Neural progenitor cell (in vitro differentiated cells): Measurements from ENCODE around the gene CAMKK1. TPM values are rescaled to one million over a fixed set of nuclear protein-coding genes. Genes with fewer than 3 reads are reported as not detected.

ENCODE experiments used
- DNase-seq: peaks from one replicate; pipeline ENCODE4 v3.0.0-alpha.2; 2016; ENCODE audit warnings: low spot score
- H2AFZ ChIP-seq: fragments of 200-600 bp; sonication (generic); replicated peaks from 2 replicates; pipeline ENCODE4 v1.6.1; 2016; ENCODE audit warnings: antibody characterized with exemption
- H3F3A ChIP-seq: fragments of 200-600 bp; sonication (generic); 2 replicates; pipeline ENCODE4 v1.6.1; 2016; ENCODE audit warnings: antibody characterized with exemption, low read depth
- H3K27ac ChIP-seq: fragments of 200-600 bp; sonication (generic); 2 replicates; pipeline ENCODE4 v1.5.1; 2016; ENCODE audit warnings: mild to moderate bottlenecking
- H3K27me3 ChIP-seq: fragments of 200-600 bp; sonication (generic); 2 replicates; pipeline ENCODE4 v1.6.1; 2016; ENCODE audit warnings: mild to moderate bottlenecking, moderate library complexity
- H3K36me3 ChIP-seq: fragments of 200-600 bp; sonication (generic); 2 replicates; pipeline ENCODE4 v1.5.1; 2016
- H3K4me1 ChIP-seq: fragments of 200-600 bp; sonication (generic); 2 replicates; pipeline ENCODE4 v1.6.1; 2016; ENCODE audit warnings: mixed run types
- H3K4me2 ChIP-seq: fragments of 200-600 bp; sonication (generic); 2 replicates; pipeline ENCODE4 v1.6.1; 2016
- H3K4me3 ChIP-seq: fragments of 200-600 bp; sonication (generic); 2 replicates; pipeline ENCODE4 v1.5.1; 2016
- H3K79me2 ChIP-seq: fragments of 200-600 bp; sonication (generic); 2 replicates; pipeline ENCODE4 v1.6.1; 2016; ENCODE audit warnings: low read depth
- H3K9ac ChIP-seq: fragments of 200-600 bp; sonication (generic); 2 replicates; pipeline ENCODE4 v1.6.1; 2016
- H3K9me3 ChIP-seq: fragments of 200-600 bp; sonication (generic); 2 replicates; pipeline ENCODE4 v1.5.1; 2016; ENCODE audit warnings: low read depth
- H4K20me1 ChIP-seq: fragments of 200-600 bp; sonication (generic); 2 replicates; pipeline ENCODE4 v1.6.1; 2016; ENCODE audit warnings: low read depth
- H3K27ac Mint-ChIP-seq: 3 replicates; pipeline ENCODE4 v1.8.0; 2021; ENCODE audit warnings: mixed read lengths
- H3K27me3 Mint-ChIP-seq: 2 replicates; pipeline ENCODE4 v1.8.0; 2022; ENCODE audit warnings: low read depth, mild to moderate bottlenecking, inconsistent platforms, moderate library complexity, mixed read lengths; ENCODE audit not compliant: insufficient read depth
- H3K36me3 Mint-ChIP-seq: 3 replicates; pipeline ENCODE4 v1.8.0; 2021; ENCODE audit warnings: mixed read lengths
- H3K4me1 Mint-ChIP-seq: 3 replicates; pipeline ENCODE4 v1.8.0; 2021; ENCODE audit warnings: mixed read lengths
- H3K4me3 Mint-ChIP-seq: 3 replicates; pipeline ENCODE4 v1.8.0; 2021; ENCODE audit warnings: mild to moderate bottlenecking, moderate library complexity, mixed read lengths
- H3K9me3 Mint-ChIP-seq: 3 replicates; pipeline ENCODE4 v1.8.0; 2020; ENCODE audit warnings: mixed read lengths
- EZH2 ChIP-seq: fragments of 200-600 bp; sonication (generic); IDR thresholded peaks from 2 replicates; pipeline ENCODE4 v1.6.1; 2017; ENCODE audit warnings: antibody characterized with exemption, mild to moderate bottlenecking, moderate library complexity
- EZH2phosphoT487 ChIP-seq: fragments of 200-600 bp; sonication (generic); IDR thresholded peaks from 2 replicates; pipeline ENCODE4 v1.6.1; 2017; ENCODE audit warnings: antibody characterized with exemption
- total RNA-seq: library from RNA; depleted of rRNA; stranded (reverse); fragments of >200 nt; gene quantifications from 2 replicates; pipeline ENCODE4 v1.2.3, GENCODE V29; 2015; ENCODE audit warnings: low replicate concordance
- TF ChIP-seq, protein P1 (sequence below): fragments of 200-600 bp; sonication (generic); IDR thresholded peaks from 2 replicates; pipeline ENCODE4 v1.5.1; 2017; ENCODE audit warnings: antibody characterized with exemption, mild to moderate bottlenecking

Gene CAMKK1
- total RNA-seq, 1 donor from 2014 or later = 2.9 TPM

DNA sequence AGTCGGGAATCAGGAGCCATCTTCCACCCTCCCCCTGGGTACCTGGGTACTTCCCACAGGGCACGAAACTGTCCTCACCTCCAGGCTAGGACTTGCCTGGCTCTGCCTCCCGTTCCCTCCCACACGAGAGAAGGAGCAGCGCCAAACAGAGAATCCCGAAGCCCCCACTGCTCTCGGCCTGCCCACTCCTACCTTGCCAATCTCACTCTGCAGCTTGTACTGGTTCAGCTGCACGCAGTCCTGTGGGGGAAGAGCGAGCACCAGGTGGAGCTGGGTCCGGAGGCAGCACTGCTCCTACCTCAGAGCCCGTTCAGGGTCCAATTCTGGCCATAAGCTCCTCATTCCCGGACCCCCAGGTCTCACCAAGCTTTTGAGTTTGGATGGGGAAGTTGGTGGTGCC lies 8.7 kb downstream of the CAMKK1 start:
- no peaks in the 10 kb centered on the region for H3K9me3 ChIP-seq
- H3K27ac Mint-ChIP-seq = no peak overlapping the region
- no peak overlapping the region for H2AFZ ChIP-seq
- H3K9me3 Mint-ChIP-seq = no peaks in the 10 kb centered on the region
- peaks cover 2% of the 10 kb centered on the region for H3K36me3 Mint-ChIP-seq
- peaks cover 31% of the 10 kb centered on the region for H3K4me1 Mint-ChIP-seq
- peaks cover 6% of the 10 kb centered on the region for H3F3A ChIP-seq
- no peak overlapping the region for H3K27ac ChIP-seq
- TF ChIP-seq EZH2 (no peak), EZH2phosphoT487 (no peak)
- TF ChIP-seq, protein P1, sequence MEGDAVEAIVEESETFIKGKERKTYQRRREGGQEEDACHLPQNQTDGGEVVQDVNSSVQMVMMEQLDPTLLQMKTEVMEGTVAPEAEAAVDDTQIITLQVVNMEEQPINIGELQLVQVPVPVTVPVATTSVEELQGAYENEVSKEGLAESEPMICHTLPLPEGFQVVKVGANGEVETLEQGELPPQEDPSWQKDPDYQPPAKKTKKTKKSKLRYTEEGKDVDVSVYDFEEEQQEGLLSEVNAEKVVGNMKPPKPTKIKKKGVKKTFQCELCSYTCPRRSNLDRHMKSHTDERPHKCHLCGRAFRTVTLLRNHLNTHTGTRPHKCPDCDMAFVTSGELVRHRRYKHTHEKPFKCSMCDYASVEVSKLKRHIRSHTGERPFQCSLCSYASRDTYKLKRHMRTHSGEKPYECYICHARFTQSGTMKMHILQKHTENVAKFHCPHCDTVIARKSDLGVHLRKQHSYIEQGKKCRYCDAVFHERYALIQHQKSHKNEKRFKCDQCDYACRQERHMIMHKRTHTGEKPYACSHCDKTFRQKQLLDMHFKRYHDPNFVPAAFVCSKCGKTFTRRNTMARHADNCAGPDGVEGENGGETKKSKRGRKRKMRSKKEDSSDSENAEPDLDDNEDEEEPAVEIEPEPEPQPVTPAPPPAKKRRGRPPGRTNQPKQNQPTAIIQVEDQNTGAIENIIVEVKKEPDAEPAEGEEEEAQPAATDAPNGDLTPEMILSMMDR = no peak
- no peaks in the 10 kb centered on the region for H3K27me3 ChIP-seq
- no peaks in the 10 kb centered on the region for H3K79me2 ChIP-seq
- no peak overlapping the region for H3K4me3 Mint-ChIP-seq
- H3K4me2 ChIP-seq = no peak overlapping the region
- H3K36me3 ChIP-seq = no peaks in the 10 kb centered on the region
- H3K4me3 ChIP-seq = no peak overlapping the region
- peaks cover 18% of the 10 kb centered on the region for H3K4me1 ChIP-seq
- no peak overlapping the region for H3K9ac ChIP-seq
- peaks cover 4% of the 10 kb centered on the region for H3K27me3 Mint-ChIP-seq
- H4K20me1 ChIP-seq = no peaks in the 10 kb centered on the region
- no peak for DNase-seq

DNA sequence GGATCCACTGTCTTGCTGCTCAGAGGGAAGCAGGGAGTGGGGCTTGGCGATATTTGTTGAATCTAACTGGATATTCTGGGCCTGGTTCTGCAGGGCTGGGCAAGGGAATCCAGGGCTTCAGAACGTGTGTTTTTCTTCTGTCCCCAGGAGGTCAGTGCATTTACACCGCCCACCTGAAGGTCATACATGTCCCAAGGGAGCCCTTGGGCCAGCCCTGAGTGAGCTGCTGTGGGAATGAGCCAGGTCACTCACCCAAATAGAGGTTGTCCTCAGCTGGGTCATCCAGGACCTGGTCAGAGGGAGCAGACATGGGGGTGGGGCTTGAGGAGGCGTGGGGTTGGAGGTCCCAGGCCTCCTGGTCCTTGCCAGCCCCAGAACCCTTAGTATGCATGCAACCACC lies 10.6 kb downstream of the CAMKK1 start:
- H2AFZ ChIP-seq = no peak overlapping the region
- peaks cover 5% of the 10 kb centered on the region for H3K27me3 Mint-ChIP-seq
- no peaks in the 10 kb centered on the region for H3K79me2 ChIP-seq
- TF ChIP-seq, protein P1 = no peak
- TF ChIP-seq EZH2 = no peak
- no peak for TF ChIP-seq EZH2phosphoT487
- H3K27ac ChIP-seq = no peak overlapping the region
- H3K36me3 ChIP-seq = no peaks in the 10 kb centered on the region
- H3K4me1 ChIP-seq = peaks cover 16% of the 10 kb centered on the region
- peaks cover 4% of the 10 kb centered on the region for H4K20me1 ChIP-seq
- no peak overlapping the region for H3K9ac ChIP-seq
- no peak for DNase-seq
- H3K4me3 ChIP-seq = no peak overlapping the region
- H3K9me3 Mint-ChIP-seq = no peaks in the 10 kb centered on the region
- H3K4me3 Mint-ChIP-seq = no peak overlapping the region
- peaks cover 11% of the 10 kb centered on the region for H3F3A ChIP-seq
- no peak overlapping the region for H3K4me2 ChIP-seq
- H3K27me3 ChIP-seq = no peaks in the 10 kb centered on the region
- no peak overlapping the region for H3K27ac Mint-ChIP-seq
- no peaks in the 10 kb centered on the region for H3K9me3 ChIP-seq
- H3K36me3 Mint-ChIP-seq = peaks cover 2% of the 10 kb centered on the region
- H3K4me1 Mint-ChIP-seq = peaks cover 42% of the 10 kb centered on the region

DNA sequence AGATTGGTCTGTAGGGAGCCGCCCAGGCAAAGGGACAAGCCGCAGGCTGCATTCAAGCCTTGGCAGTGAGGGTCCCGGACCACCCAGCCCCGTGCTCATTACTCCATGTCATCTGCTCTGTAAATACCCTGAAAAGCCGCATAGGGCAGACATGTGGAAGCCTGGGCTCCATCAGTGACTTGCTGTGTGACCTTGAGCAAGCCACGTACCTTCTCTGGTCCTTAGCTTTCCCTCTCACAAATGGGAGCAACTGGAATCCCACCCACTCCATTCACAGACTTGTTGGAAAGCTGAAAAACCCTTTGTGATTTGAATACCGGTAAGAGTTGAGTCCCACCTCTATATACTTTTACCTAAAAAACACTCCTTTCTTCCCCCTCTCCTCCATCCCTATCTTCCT lies 11.9 kb downstream of the CAMKK1 start:
- no peaks in the 10 kb centered on the region for H3K36me3 Mint-ChIP-seq
- no peak overlapping the region for H3K4me2 ChIP-seq
- no peak overlapping the region for H3K9ac ChIP-seq

More for the DNA sequence above, 11.9 kb downstream of the CAMKK1 start:
- Histone ChIP-seq H3K27ac (no peak overlapping the region), H4K20me1 (peaks cover 4% of the 10 kb centered on the region), H3K9me3 (no peaks in the 10 kb centered on the region), H3K79me2 (no peaks in the 10 kb centered on the region), H3K4me3 (no peak overlapping the region), H3F3A (peaks cover 11% of the 10 kb centered on the region), H3K4me1 (peaks cover 16% of the 10 kb centered on the region), H3K27me3 (no peaks in the 10 kb centered on the region), H2AFZ (no peak overlapping the region), H3K36me3 (no peaks in the 10 kb centered on the region)
- H3K4me3 Mint-ChIP-seq = no peak overlapping the region
- peaks cover 32% of the 10 kb centered on the region for H3K4me1 Mint-ChIP-seq
- H3K27ac Mint-ChIP-seq = no peak overlapping the region
- TF ChIP-seq, protein P1 = no peak
- no peak for TF ChIP-seq EZH2phosphoT487
- no peak for TF ChIP-seq EZH2
- peaks cover 4% of the 10 kb centered on the region for H3K27me3 Mint-ChIP-seq
- no peak for DNase-seq
- H3K9me3 Mint-ChIP-seq = no peaks in the 10 kb centered on the region
